Stimulated activated CD8-positive, alpha-beta memory T cell treated with anti-CD3 and anti-CD28 coated beads, Interleukin-12 subunit alpha, Interleukin-12 subunit beta, amount 100 ng/mL, for 24 hours (primary cell): ENCODE results near the gene MYBL2.
"Not testable (repeated sequence)": the region's sequence is repeated elsewhere in the genome, so short reads cannot be mapped to it uniquely, and the experiment has no call there.

Experiments used
- DNase-seq: peaks from one replicate; pipeline ENCODE4 v3.0.0-alpha.2; 2020; ENCODE audit errors: extremely low read depth

MYBL2 gene

DNA sequence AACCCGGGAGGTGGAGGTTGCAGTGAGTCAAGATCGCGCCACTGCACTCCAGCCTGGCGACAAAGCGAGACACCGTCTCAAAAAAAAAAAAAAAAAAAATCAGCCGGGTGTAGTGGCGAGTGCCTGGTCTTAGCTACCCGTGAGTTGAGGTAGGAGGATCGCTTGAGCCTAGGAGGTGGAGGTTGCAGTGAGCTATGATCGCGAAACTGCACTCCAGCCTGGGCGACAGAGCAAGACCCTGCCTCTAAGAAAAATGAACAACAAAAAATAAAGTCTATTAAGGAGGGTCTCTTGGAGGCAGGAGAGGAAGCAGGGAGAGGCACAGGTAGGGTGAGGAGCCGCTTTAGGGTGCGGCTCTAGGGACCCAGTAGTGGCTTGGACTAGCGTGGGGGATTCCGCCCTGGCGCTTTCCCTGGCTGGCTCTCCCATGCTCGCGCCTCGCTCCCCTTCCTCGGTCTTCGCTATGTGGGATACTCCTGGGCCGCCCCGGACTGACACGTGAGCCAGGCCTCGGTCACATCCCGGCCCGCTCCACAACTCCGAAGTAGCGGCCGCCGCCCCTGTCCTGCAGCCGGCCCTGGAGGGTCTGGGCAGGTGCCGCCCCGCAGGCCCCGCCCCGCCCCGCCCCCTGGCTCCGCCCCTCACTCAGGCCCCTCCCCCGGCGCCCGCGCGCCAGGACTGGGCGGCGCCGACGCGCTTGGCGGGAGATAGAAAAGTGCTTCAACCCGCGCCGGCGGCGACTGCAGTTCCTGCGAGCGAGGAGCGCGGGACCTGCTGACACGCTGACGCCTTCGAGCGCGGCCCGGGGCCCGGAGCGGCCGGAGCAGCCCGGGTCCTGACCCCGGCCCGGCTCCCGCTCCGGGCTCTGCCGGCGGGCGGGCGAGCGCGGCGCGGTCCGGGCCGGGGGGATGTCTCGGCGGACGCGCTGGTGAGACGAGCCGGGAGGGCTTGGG, at the start of gene MYBL2:
Gene MYBL2 (plus strand): TSS at position 739 of the 953 bp plus-strand sequence. CDS start 170 bp downstream, at position 909.
- no peak for DNase-seq

DNA sequence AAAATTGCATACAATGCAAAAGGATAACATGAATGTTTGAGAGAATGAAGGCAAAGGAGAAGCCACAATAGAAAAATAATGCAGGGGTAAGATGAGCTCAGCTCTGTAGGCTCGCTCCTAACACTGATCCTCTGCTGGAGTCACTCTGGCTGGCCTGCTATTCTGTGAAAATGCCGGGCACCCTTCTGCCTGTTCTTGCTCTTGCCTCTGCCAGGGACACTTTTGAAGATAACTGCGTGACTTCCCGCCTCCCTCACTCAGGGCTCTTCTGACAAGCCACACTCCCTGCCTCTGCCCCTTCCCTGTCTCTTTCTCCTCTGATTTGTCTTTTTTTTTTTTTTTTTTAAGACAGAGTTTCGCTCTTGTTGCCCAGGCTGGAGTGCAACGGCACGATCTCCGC, 35.3 kb upstream of the MYBL2 start:
- DNase-seq = no peak

GRCh38 chr20:43636429-43636828, 30.5 kb upstream of the MYBL2 start:
- no peak for DNase-seq

DNA sequence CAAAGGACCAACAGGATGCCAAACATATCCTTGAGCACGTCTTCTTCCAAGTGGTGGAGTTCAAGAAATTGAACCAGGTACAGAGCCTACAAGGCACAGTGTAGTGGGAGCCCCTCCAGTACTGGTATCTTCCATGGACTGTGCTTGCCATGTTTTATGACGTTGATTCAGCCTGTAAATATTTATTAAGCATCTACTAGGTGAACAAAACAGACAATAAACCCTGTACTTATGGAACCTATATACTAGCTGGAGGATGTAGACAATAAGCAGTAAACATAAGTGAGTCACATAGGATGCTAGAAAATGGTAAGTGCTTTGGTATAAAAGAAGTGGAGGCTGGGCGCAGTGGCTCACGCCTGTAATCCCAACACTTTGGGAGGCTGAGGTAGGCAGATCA, 24.4 kb upstream of the MYBL2 start:
- DNase-seq = no peak

GRCh38 chr20:43650997-43651525, 15.9 kb upstream of the MYBL2 start:
- DNase-seq = no peak

GRCh38 chr20:43651650-43652184, 15.2 kb upstream of the MYBL2 start:
- not testable (repeated sequence) for DNase-seq

DNA sequence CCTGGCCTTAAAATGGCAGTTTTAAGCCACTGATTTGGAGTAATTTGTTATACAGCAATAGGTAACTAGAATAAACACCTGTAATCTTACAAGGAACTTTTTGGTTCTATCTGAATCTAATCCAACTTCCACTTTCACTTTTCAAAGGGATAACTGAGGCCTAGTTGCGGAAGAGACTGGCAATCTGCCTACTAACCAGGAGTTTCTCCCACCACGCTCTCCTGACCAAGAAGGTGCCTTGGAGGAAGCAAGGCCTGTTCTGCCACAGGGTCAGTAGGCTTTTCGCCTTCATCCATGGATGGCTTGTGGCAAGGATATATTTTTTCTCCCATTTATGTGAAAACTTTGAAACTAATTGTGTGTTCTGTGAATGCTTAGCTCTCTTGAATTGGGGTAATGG, 12.9 kb upstream of the MYBL2 start:
- DNase-seq = no peak

GRCh38 chr20:43655176-43655575, 11.7 kb upstream of the MYBL2 start:
- not testable (repeated sequence) for DNase-seq

DNA sequence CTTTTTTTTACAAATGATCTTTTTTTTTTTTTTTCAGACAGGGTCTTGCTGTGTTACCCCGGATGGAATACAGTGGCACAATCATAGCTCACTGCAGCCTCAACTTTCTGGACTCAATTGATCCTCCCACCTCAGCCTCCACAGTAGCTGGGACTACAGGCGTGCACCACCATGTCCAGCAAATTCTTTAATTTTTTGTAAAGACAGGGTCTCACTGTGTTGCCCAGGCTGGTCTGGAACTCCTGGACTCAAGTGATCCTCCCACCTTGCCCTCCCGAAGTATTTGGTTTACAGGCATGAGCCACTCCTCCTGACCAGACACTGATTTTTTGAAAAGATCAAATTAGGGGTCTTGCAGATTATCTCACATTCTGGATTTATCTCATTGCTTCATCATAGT, 11.0 kb upstream of the MYBL2 start:
- no peak for DNase-seq

DNA sequence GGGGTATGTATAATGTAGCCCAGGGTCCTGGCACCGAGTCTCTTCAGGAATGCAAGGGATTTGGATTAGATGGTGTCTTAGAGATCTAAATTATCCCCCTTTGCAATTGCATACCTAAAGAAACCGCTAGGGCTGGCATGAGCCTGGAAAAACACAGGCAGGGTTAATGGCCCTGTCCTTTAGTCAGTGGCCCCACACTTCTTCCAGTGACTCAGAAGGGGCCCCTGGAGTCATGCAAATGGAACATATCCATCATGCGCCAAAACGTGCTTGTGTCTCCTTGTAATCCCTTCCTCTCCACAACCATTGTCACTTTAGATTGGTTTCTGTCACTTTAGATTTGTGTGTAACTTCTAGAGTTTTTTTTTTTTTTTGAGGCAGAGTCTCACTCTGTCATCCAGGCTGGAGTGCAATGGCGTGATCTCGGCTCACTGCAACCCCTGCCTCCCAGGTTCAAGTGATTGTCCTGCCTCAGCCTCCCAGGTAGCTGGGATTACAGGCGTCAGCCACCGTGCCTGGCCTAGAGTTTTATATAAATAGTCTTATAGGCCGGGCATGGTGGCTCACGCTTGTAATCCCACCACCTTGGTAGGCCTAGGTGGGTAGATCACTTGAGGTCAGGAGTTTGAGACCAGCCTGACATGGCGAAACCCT, 8.7 kb upstream of the MYBL2 start:
- DNase-seq = no peak

- DNase-seq = no peak
Measured at GRCh38 chr20:43658723-43659419, 8.0 kb upstream of the MYBL2 start.

- no peak for DNase-seq
Measured at GRCh38 chr20:43662943-43663655, 3.8 kb upstream of the MYBL2 start.

GRCh38 chr20:43665466-43666176, 1.3 kb upstream of the MYBL2 start:
- DNase-seq = no peak

GRCh38 chr20:43667341-43668132, 623 bp downstream of the MYBL2 start:
- no peak for DNase-seq

DNA sequence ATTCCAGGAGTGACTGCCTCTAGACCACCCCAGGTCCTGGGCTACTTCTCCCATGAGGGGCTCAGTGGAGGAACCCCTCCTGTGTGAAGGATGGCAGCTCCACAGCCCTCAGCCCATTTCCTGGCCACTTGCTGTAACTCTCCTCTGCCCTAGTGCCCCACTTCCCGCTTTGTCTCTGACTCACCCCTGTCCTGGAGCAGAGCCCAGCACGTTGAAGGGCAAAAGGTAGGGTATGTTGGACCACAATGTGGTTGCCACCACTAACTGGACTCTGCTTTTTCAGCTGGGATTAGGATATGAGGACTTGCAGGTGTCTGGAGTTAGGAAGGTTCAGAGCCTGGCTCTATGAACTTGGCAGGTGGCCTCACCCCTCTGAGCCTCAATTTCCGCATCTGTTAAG, 2.4 kb downstream of the MYBL2 start:
- no peak for DNase-seq

DNA sequence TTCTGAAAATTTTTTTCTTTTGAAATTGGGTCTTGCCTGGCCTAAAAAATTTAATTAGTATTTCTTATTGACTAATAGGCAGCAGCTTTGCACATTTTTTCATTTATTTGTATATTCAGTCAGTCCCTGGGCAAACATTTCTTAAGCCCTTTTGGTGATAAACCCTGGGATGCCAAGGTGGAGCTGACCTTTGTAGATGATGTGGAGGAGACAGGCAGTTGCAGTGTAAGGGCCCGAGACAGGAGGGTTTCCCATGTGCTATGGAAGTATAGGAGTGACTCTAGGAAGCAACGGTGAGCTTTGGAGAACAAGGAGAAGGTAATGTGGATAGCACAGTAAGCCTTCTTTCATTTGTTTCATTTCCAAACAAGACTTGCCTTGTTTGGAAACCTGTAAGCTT, 3.5 kb downstream of the MYBL2 start:
- no peak for DNase-seq

DNA sequence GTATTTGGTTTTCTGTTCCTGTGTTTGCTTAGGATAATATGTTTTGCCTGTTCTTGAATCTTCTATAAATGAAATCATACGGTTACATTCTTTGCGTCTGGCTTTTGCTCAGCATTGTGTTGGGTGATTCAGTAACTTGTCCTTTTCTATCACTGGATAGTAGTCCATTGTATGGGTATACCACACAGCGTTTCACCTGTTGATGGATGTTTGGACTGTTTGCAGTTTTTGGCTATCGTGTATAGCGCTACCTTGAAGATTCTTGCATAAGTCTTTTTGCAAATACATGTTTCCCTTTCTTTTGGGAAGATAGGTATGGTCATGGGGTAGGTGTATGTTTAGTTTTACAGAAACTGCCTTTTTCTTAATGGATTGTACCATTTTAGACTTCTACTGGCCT, 9.5 kb downstream of the MYBL2 start:
- DNase-seq = no peak

- no peak for DNase-seq
Measured at GRCh38 chr20:43680981-43681380, 14.1 kb downstream of the MYBL2 start.

DNA sequence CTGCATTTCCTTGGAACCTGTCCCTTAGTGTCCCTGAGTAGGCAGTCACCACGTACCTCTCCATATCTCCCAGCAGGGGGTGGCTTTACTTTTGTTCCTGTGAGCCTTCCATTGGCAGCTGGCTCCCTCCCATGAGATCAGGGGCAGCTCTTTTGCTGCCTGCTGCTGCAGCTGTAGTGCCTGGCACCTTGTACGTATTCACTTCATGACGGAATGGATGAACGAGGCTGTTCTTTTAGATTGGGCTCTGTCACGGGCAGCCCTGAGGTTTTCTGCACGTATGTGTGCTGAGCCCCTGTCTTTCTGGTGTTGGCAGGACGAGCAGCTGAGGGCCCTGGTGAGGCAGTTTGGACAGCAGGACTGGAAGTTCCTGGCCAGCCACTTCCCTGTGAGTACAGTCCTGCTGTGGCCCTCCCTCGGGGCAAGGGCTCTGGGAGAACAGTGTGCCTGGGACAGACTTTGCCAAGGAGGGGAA, 14.6 kb downstream of the MYBL2 start:
- no peak for DNase-seq

DNA sequence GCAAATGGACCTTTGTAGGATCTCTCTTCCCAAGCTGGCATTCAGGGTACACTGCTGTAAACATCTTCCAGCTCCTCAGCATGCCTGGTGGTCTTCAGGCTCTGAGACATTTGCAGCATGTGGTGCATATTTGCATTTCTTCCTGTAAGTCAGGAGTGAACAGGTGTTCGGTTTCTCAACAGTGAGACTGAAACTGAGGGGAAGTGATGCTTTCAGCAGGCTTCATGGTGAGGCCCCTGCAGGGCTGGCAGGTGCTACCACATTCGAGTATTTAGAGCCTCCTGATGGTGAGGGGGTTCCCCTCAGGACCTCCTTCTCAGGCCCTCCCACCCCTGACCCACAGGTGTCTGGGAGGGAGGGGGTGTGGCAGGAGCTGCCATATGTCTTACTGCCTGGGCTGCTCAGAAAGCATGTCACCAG, 15.1 kb downstream of the MYBL2 start:
- no peak for DNase-seq
